HG02943 (cell line): ENCODE results near the gene BLTP1.
A peak's percentile ranks its signal among the peaks of the same experiment; 100 is the strongest.
"Not testable (repeated sequence)": the region's sequence is repeated elsewhere in the genome, so short reads cannot be mapped to it uniquely, and the experiment has no call there.

Source experiments
- ATAC-seq: cut with Tn5 transposase; IDR thresholded peaks from one replicate; pipeline ENCODE4 v1.9.1; 2021; ENCODE audit warnings: mild to moderate bottlenecking, low read depth, moderate library complexity; ENCODE audit not compliant: unreplicated experiment

The BLTP1 gene, protein sequence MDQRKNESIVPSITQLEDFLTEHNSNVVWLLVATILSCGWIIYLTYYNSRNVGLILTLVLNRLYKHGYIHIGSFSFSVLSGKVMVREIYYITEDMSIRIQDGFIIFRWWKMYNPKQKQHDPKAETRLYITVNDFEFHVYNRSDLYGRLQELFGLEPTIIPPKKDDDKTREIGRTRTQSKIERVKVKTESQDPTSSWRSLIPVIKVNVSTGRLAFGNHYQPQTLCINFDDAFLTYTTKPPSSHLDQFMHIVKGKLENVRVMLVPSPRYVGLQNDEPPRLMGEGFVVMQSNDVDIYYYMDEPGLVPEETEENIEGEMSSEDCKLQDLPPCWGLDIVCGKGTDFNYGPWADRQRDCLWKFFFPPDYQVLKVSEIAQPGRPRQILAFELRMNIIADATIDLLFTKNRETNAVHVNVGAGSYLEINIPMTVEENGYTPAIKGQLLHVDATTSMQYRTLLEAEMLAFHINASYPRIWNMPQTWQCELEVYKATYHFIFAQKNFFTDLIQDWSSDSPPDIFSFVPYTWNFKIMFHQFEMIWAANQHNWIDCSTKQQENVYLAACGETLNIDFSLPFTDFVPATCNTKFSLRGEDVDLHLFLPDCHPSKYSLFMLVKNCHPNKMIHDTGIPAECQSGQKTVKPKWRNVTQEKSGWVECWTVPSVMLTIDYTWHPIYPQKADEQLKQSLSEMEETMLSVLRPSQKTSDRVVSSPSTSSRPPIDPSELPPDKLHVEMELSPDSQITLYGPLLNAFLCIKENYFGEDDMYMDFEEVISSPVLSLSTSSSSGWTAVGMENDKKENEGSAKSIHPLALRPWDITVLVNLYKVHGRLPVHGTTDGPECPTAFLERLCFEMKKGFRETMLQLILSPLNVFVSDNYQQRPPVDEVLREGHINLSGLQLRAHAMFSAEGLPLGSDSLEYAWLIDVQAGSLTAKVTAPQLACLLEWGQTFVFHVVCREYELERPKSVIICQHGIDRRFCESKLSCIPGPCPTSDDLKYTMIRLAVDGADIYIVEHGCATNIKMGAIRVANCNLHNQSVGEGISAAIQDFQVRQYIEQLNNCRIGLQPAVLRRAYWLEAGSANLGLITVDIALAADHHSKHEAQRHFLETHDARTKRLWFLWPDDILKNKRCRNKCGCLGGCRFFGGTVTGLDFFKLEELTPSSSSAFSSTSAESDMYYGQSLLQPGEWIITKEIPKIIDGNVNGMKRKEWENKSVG (N-terminal part only)

DNA sequence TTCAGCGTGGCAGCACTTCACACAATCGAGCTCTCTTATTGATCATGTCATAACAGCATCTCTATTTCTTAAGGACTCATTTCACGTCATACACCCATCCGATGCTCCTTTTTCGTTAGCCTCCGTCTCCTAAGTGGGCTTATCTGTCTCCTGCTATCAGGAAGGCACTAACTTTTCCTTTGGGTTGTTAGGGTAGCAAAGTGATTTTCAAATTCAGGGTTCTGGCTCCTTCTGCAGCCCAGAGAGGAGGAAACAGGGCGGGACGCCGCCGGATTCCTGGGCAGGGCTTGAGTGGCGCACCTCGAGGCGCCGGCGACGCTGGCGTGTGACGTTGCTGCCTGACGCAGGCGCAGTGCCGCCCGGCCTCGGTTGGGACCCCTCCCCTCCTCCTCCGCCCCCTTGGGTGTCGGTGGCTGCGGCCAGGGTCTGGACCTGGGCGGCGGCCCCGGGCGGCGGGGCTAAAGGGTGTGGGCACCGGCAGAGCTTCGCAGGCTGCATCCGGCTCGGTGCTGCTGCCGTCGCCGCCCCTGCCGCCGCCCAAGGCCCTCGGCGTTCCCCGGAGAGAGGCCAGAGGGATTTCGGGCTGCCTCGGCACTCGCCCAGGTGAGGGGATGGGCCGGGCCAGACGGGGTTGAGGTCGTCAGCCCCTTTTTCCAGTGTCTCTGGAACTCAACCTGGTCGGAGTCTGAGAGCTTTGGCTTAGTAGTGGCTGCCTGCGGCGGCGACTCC is at the start of gene BLTP1:
TSS of gene BLTP1 (plus strand) at position 350 of the 729 bp plus-strand sequence. CDS start 18,317 bp downstream, outside the sequence.
- ATAC-seq = peak; percentile 98

GRCh38 chr4:122104184-122104583 is 47.9 kb upstream of the BLTP1 start:
- ATAC-seq = no peak

GRCh38 chr4:122107680-122108079 is 44.5 kb upstream of the BLTP1 start:
- no peak for ATAC-seq

DNA sequence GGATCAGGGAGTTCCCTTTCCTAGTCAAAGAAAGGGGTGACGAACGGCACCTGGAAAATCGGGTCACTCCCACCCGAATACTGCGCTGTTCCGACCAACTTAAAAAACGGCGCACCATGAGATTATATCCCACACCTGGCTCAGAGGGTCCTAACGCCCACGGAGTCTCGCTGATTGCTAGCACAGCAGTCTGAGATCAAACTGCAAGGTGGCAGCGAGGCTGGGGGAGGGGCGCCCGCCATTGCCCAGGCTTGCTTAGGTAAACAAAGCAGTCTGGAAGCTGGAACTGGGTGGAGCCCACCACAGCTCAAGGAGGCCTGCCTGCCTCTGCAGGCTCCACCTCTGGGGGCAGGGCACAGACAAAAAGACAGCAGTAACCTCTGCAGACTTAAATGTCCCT is 41.8 kb upstream of the BLTP1 start:
- not testable (repeated sequence) for ATAC-seq

DNA sequence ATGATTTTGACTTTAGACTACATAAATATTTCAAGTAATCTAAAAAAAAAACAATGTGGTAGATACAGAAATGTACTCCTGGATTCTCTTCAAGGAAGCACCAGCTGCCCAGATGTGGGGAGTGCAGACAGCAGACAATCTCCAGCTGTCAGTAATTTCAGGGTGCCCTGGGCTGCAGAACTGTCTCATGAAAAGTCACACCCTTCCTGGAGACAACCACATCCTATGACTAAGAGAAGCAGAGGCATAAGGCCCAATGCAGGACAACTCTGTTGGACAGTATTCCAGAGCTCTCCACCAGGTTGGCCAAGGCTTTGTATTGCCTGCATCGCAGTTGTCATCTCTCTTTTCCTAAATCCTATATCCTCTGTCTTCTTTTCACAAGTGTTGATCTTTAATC is 34.4 kb upstream of the BLTP1 start:
- no peak for ATAC-seq

DNA sequence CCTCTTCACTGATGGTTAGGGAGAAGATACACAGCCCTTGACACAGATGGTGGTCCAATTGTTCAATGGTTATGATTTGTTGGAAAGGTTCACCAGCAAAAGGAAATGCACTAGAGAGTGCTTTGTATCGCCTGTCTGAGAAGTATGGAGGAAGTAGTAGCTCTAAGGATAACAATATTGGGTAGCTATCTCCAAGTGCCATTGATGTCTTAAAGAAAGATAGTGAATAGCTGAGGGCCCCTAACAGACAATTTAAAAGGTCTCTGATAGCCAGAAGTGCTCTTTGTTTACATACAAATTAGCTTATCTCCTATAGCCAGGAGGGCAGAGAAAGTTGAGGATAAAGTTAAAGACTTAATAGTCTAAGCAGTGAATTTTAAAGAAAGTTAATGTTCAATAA is 33.9 kb upstream of the BLTP1 start:
- no peak for ATAC-seq

DNA sequence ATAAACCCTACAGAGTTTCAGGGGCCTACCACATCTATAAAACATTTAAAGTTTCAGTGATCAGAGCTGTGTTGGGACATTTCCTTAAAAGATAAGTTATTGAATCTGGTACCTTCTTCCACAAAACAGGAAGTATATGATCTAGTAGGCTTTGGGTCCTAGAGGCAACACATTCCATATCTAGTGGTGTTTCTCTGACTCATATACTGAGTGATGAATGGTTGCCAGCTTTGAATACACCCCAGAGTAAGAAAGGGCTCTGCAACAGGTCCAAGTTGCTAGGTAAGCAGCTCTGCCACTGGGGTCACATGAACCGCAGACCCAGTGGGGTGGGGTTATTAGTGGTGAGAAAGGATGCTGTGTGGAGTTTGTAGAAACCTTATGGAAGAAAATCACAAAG is 32.4 kb upstream of the BLTP1 start:
- no peak for ATAC-seq

DNA sequence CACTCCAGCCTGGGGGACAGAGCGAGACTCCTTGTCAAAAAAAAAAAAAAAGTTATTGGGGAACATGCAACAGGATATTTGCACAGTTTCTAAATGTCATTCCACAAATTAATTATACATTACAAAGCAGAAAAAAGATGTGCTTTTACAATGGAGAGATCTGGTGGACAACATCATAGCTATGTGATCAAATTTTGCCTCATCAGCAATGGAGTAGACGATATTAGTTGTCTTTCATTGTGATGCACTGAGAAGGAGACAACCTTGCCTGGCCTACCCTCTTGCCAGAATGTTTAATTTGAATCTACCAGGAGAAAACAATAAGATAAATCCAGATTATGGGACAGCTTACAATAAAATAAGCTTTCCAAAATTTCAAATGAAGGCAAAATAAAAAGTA is 30.5 kb upstream of the BLTP1 start:
- ATAC-seq = no peak

GRCh38 chr4:122122083-122122482 is 30.0 kb upstream of the BLTP1 start:
- ATAC-seq = no peak

- ATAC-seq = no peak
Measured at GRCh38 chr4:122129061-122129460, 23.1 kb upstream of the BLTP1 start.

DNA sequence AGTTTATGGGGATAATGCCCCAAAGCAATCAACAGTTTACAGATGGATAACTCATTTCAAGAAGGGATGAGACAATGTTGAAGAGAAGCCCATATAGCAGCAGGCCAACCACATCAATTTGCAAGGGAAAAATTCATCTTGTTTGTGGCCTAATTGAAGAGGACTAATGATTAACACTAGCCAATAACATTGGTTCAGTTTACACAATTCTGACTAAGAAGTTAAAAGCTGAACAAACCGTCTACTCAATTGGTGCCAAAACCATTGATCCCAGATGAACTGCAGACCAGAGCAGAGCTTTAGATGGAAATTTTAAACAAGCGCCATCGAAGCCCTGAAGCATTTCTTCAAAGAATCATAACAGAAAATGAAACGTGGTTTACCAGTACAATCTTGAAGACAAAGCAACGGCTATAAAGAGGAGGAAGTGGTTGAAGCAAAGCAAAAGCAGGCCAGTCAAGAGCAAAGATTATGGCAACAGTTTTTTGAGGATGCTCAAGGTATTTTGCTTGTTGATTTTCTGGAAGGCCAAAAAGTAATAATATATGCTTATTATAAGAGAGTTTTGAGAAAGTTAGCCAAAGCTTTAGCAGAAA is 20.5 kb upstream of the BLTP1 start:
- ATAC-seq = no peak

GRCh38 chr4:122132891-122133290 is 19.2 kb upstream of the BLTP1 start:
- ATAC-seq = no peak

DNA sequence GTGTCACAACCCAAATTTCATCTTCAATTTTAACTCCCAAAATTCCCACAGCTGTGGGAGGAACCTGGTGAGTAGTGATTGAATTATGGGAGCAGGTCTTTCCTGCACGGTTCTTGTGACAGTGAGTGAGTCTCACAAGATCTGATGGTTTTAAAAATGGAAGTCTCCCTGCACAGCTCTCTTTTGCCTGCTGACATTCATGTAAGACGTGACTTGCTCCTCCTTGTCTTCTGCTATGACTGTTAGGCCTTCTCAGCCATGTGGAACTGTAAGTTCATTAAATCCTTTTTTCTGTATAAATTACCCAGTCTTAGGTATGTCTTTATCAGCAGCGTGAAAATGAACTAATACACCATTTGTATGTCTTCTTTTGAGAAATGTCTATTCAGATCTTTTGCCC is 13.0 kb upstream of the BLTP1 start:
- ATAC-seq = no peak

DNA sequence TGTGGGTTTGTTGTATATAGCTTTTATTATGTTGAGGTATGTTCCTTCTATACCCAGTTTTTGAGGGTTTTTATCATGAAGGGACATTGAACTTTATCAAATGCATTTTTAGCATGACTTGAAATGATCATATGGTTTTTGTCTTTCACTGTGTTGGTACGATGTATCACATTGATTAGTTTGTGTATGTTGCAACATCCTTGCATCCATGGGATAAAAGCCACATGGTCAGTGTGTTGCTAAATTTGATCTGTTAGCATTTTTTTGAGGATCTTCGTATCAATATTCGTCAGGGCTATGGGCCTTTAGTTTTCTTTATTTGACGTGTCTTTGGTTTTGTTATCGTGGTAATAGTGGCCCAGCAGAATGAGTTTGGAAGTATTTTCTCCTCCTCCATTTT is 11.3 kb upstream of the BLTP1 start:
- no peak for ATAC-seq

DNA sequence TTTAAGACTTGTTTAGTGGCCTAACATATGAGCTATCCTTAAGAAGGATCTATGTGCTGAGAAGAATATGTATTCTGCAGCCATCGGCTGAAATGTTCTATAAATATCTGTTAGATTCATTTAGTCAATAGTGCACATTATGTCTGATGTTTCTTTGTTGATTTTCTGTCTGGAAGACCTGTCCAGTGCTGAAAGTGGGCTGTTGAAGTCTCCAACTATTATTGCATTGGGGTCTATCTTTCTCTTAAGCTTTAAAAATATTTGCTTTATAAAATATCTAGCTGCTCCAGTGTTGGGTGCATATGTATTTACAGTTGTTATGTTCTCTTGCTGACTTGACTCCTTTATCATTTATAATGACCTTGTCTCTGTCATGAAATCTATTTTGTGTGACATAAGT is 9.4 kb upstream of the BLTP1 start:
- ATAC-seq = no peak

DNA sequence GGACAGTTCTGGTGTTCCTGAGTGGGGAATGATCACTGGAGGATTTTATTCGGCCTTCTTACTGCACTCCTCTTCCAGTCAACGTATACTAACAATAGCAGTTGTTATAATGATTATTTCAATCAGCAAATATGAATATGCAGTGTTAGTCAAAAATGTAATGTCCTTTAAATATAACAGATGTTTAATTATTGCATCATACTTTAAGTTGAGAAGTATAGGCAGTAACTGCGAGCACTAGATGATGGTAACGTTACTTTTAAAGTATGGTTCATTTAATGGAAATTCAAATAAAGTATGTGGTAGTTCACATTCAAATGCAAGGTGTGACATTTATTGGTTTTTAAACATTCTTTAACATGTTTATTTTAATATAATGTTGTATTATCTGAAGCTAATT is 5.5 kb upstream of the BLTP1 start:
- no peak for ATAC-seq

GRCh38 chr4:122150931-122151330 is 1.2 kb upstream of the BLTP1 start:
- no peak for ATAC-seq

DNA sequence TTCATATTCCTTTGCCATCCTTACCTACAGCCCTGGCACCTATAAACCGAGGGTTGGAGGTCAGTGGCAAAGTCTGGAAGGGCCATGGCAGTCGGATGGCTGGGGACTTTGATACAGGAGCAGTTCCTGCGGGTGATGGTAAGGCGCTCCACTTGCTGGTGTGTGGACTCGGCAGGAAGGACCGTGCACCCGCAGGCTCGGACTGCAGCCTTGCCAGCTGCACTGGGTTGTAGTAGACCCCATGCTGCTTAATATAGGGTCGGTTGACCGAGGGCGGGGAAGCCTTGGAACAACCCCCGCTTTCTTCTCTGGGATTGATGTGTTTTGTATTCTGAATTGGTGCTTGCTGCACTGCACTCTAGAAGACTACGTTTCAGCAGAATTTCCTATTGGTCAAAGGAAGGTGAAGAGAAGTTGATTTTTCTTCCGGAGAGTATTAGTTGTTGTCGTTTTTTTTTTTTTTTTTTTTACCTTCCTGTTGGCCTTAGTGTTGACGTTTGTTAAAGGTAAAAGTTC is 638 bp downstream of the BLTP1 start:
- peak; percentile 43 for ATAC-seq

DNA sequence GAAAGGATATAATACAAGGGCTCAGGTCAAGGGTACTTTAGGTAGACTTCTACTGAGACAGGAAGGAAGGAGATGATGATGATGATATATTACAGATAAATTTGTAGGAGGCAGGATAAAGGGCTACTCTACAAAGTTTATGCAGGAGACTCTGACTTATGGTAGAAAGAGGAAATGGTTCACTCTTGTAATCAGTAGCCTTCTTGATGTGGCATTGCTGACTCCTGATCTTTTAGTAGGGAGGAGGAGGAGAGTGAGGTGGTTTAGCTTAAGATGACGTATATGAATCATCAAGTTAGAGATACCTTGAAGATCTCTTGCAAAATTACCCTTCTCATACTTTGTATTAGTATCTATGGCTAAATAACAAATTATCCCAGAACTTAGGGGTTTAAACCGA is 4.7 kb downstream of the BLTP1 start:
- no peak for ATAC-seq

DNA sequence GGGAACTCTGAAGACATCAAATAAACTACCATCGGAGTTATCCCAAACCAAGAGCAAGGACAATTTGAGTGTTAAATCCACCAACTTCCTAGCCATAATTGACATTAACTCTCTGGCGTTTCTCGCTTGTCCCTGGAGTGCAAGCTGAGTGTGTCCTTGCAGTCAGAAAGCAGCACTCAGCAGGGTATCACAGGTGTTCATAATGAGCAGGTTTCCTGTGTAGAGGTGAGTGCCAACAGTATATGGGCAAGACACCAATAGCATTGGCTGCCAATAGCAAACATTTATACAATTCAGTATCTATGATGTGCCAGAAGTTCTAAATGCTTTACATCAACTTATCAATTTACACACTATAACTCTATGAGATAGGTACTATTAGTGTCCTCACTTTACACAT is 11.2 kb downstream of the BLTP1 start:
- ATAC-seq = no peak
